T-helper 1 cell treated with Interleukin-12 subunit alpha and Interleukin-12 subunit beta and Interleukin-4 antibody, amounts not matched to agents 30 μg/mL and 1 μg/mL, for 36 hours (primary cell): ENCODE data around the gene FHOD3.
"Not testable (repeated sequence)": the region's sequence is repeated elsewhere in the genome, so short reads cannot be mapped to it uniquely, and the experiment has no call there.

ENCODE experiments used
- H3K27ac Mint-ChIP-seq: one replicate; pipeline ENCODE4 v1.8.0; 2021; ENCODE audit warnings: mild to moderate bottlenecking, mixed read lengths
- H3K27me3 Mint-ChIP-seq: one replicate; pipeline ENCODE4 v1.8.0; 2021; ENCODE audit warnings: low read depth, mixed read lengths
- H3K36me3 Mint-ChIP-seq: one replicate; pipeline ENCODE4 v1.8.0; 2021; ENCODE audit warnings: low read depth, mixed read lengths
- H3K4me1 Mint-ChIP-seq: one replicate; pipeline ENCODE4 v1.8.0; 2021; ENCODE audit warnings: low read depth, mixed read lengths
- H3K4me3 Mint-ChIP-seq: one replicate; pipeline ENCODE4 v1.8.0; 2021; ENCODE audit warnings: mild to moderate bottlenecking, moderate library complexity, mixed read lengths
- H3K9me3 Mint-ChIP-seq: one replicate; pipeline ENCODE4 v1.8.0; 2021; ENCODE audit warnings: mixed read lengths

Gene FHOD3

GRCh38 chr18:36757081-36757480, 459.6 kb downstream of the FHOD3 start:
- no peak overlapping the region for H3K27ac Mint-ChIP-seq
- H3K4me1 Mint-ChIP-seq: no peaks in the 10 kb centered on the region
- H3K4me3 Mint-ChIP-seq: no peak overlapping the region
- no peaks in the 10 kb centered on the region for H3K36me3 Mint-ChIP-seq
- H3K9me3 Mint-ChIP-seq: no peaks in the 10 kb centered on the region
- peaks cover 6% of the 10 kb centered on the region for H3K27me3 Mint-ChIP-seq

GRCh38 chr18:36757991-36758390, 460.5 kb downstream of the FHOD3 start:
- no peak overlapping the region for H3K27ac Mint-ChIP-seq
- peaks cover under 1% of the 10 kb centered on the region for H3K27me3 Mint-ChIP-seq
- H3K36me3 Mint-ChIP-seq: no peaks in the 10 kb centered on the region
- H3K4me3 Mint-ChIP-seq: no peak overlapping the region
- H3K4me1 Mint-ChIP-seq: no peaks in the 10 kb centered on the region
- H3K9me3 Mint-ChIP-seq: no peaks in the 10 kb centered on the region

- Mint-ChIP-seq H3K27ac (no peak overlapping the region), H3K36me3 (no peaks in the 10 kb centered on the region), H3K4me1 (no peaks in the 10 kb centered on the region), H3K27me3 (no peaks in the 10 kb centered on the region), H3K4me3 (no peak overlapping the region), H3K9me3 (no peaks in the 10 kb centered on the region)
Observed at GRCh38 chr18:36758623-36759022, 461.1 kb downstream of the FHOD3 start.

- no peaks in the 10 kb centered on the region for H3K4me1 Mint-ChIP-seq
- H3K4me3 Mint-ChIP-seq: no peak overlapping the region
- no peaks in the 10 kb centered on the region for H3K9me3 Mint-ChIP-seq
- H3K36me3 Mint-ChIP-seq: no peaks in the 10 kb centered on the region
- no peak overlapping the region for H3K27ac Mint-ChIP-seq
- no peaks in the 10 kb centered on the region for H3K27me3 Mint-ChIP-seq
Observed at GRCh38 chr18:36759167-36759776, 461.8 kb downstream of the FHOD3 start.

GRCh38 chr18:36760598-36760997, 463.1 kb downstream of the FHOD3 start:
- Mint-ChIP-seq H3K9me3 (no peaks in the 10 kb centered on the region), H3K4me1 (no peaks in the 10 kb centered on the region), H3K4me3 (no peak overlapping the region), H3K36me3 (no peaks in the 10 kb centered on the region), H3K27ac (no peak overlapping the region), H3K27me3 (no peaks in the 10 kb centered on the region)

GRCh38 chr18:36761186-36761698, 463.7 kb downstream of the FHOD3 start:
- Mint-ChIP-seq H3K27me3 (no peaks in the 10 kb centered on the region), H3K4me3 (no peak overlapping the region), H3K4me1 (no peaks in the 10 kb centered on the region), H3K36me3 (no peaks in the 10 kb centered on the region), H3K9me3 (no peaks in the 10 kb centered on the region), H3K27ac (no peak overlapping the region)

GRCh38 chr18:36762074-36762473, 464.6 kb downstream of the FHOD3 start:
- Mint-ChIP-seq H3K27ac (no peak overlapping the region), H3K27me3 (no peaks in the 10 kb centered on the region), H3K36me3 (no peaks in the 10 kb centered on the region), H3K4me3 (no peak overlapping the region), H3K4me1 (no peaks in the 10 kb centered on the region), H3K9me3 (no peaks in the 10 kb centered on the region)

GRCh38 chr18:36762965-36763364, 465.5 kb downstream of the FHOD3 start:
- H3K9me3 Mint-ChIP-seq, H3K4me3 Mint-ChIP-seq, H3K36me3 Mint-ChIP-seq, H3K27me3 Mint-ChIP-seq, H3K27ac Mint-ChIP-seq, H3K4me1 Mint-ChIP-seq: not testable (repeated sequence)

- H3K4me3 Mint-ChIP-seq: no peak overlapping the region
Observed at GRCh38 chr18:36766836-36767235, 469.3 kb downstream of the FHOD3 start.

GRCh38 chr18:36769172-36769571, 471.7 kb downstream of the FHOD3 start:
- Mint-ChIP-seq H3K4me3 (no peak overlapping the region), H3K9me3 (peaks cover 4% of the 10 kb centered on the region), H3K36me3 (no peaks in the 10 kb centered on the region), H3K4me1 (peaks cover 10% of the 10 kb centered on the region), H3K27ac (no peak overlapping the region), H3K27me3 (no peaks in the 10 kb centered on the region)

More at GRCh38 chr18:36766836-36767235, 469.3 kb downstream of the FHOD3 start:
- Mint-ChIP-seq H3K4me1 (peaks cover 7% of the 10 kb centered on the region), H3K27ac (no peak overlapping the region), H3K9me3 (peaks cover 4% of the 10 kb centered on the region), H3K36me3 (no peaks in the 10 kb centered on the region), H3K27me3 (no peaks in the 10 kb centered on the region)

- H3K4me1 Mint-ChIP-seq: peaks cover 10% of the 10 kb centered on the region
- peaks cover 4% of the 10 kb centered on the region for H3K9me3 Mint-ChIP-seq
- no peak overlapping the region for H3K27ac Mint-ChIP-seq
- H3K36me3 Mint-ChIP-seq: no peaks in the 10 kb centered on the region
- H3K4me3 Mint-ChIP-seq: no peak overlapping the region
- H3K27me3 Mint-ChIP-seq: no peaks in the 10 kb centered on the region
Observed at GRCh38 chr18:36769611-36770314, 472.2 kb downstream of the FHOD3 start.

GRCh38 chr18:36770315-36770946, 472.9 kb downstream of the FHOD3 start:
- peaks cover 4% of the 10 kb centered on the region for H3K9me3 Mint-ChIP-seq
- H3K27me3 Mint-ChIP-seq: no peaks in the 10 kb centered on the region
- no peak overlapping the region for H3K4me3 Mint-ChIP-seq
- no peaks in the 10 kb centered on the region for H3K36me3 Mint-ChIP-seq
- H3K27ac Mint-ChIP-seq: no peak overlapping the region
- peaks cover 10% of the 10 kb centered on the region for H3K4me1 Mint-ChIP-seq

GRCh38 chr18:36771245-36771644, 473.7 kb downstream of the FHOD3 start:
- Mint-ChIP-seq H3K9me3 (peaks cover 4% of the 10 kb centered on the region), H3K27me3 (no peaks in the 10 kb centered on the region), H3K36me3 (no peaks in the 10 kb centered on the region), H3K4me1 (peaks cover 10% of the 10 kb centered on the region), H3K4me3 (no peak overlapping the region), H3K27ac (peak overlapping the region; percentile 7)

- Mint-ChIP-seq H3K27me3 (no peaks in the 10 kb centered on the region), H3K4me3 (no peak overlapping the region), H3K9me3 (peaks cover 4% of the 10 kb centered on the region), H3K36me3 (no peaks in the 10 kb centered on the region), H3K4me1 (peaks cover 10% of the 10 kb centered on the region), H3K27ac (no peak overlapping the region)
Observed at GRCh38 chr18:36772241-36772723, 474.8 kb downstream of the FHOD3 start.

GRCh38 chr18:36775396-36775795, 477.9 kb downstream of the FHOD3 start:
- Mint-ChIP-seq H3K36me3 (peaks cover 2% of the 10 kb centered on the region), H3K4me1 (peaks cover 10% of the 10 kb centered on the region), H3K4me3 (no peak overlapping the region), H3K27me3 (no peaks in the 10 kb centered on the region), H3K9me3 (peaks cover 4% of the 10 kb centered on the region), H3K27ac (no peak overlapping the region)
